C4-2B (cell line): Measurements from ENCODE around the gene PHACTR1.

Source experiments
- ZFX ChIP-seq: fragments of 450-650 bp; IDR thresholded peaks from 2 replicates; pipeline ENCODE4 v1.6.1; 2017
- TF ChIP-seq, protein P1 (sequence below): fragments of 450-650 bp; conservative IDR thresholded peaks from 2 replicates; pipeline ENCODE4 v1.5.1; 2017; ENCODE audit warnings: mild to moderate bottlenecking

DNA sequence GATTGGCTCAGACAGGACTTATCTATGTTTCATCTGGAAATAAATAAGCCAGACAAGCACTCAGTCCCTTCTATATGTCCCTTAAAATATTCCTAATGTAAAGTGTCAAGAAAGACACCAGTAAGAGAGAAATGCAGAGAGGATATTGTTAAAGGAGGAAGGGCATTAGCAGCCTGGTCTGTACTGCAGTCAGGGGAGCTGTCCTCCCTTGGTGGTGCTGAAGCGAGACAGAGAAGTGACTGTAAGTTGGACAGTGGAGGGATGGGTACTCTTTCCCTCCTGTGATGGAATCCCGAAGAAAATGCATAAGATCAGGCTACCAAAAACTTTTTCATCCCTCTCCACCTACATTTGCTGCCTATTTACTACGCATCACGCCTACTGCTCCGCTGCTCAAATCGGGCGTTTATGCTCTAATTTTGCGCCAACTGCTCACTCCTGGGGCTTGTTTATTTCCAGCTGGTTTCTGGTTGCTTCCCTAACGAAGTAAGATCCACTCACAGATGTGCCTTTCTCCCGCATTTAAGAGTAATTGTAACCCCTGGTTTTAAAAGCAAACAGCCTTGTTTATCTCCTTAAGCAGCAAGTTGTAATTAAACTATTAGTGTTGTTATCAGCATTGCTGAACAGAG, 35.2 kb downstream of the PHACTR1 start:
- TF ChIP-seq, protein P1, sequence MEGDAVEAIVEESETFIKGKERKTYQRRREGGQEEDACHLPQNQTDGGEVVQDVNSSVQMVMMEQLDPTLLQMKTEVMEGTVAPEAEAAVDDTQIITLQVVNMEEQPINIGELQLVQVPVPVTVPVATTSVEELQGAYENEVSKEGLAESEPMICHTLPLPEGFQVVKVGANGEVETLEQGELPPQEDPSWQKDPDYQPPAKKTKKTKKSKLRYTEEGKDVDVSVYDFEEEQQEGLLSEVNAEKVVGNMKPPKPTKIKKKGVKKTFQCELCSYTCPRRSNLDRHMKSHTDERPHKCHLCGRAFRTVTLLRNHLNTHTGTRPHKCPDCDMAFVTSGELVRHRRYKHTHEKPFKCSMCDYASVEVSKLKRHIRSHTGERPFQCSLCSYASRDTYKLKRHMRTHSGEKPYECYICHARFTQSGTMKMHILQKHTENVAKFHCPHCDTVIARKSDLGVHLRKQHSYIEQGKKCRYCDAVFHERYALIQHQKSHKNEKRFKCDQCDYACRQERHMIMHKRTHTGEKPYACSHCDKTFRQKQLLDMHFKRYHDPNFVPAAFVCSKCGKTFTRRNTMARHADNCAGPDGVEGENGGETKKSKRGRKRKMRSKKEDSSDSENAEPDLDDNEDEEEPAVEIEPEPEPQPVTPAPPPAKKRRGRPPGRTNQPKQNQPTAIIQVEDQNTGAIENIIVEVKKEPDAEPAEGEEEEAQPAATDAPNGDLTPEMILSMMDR = no peak
- TF ChIP-seq ZFX = no peak
